NCI-H1092 (cell line): ENCODE results near the gene CA14.
A peak's percentile ranks its signal among the peaks of the same experiment; 100 is the strongest.
"Not testable (repeated sequence)": the region's sequence is repeated elsewhere in the genome, so short reads cannot be mapped to it uniquely, and the experiment has no call there.

Experiments used
- DNase-seq: peaks from one replicate; lab custom pipeline; 2025; lab: John Stamatoyannopoulos, UW

The CA14 gene

DNA sequence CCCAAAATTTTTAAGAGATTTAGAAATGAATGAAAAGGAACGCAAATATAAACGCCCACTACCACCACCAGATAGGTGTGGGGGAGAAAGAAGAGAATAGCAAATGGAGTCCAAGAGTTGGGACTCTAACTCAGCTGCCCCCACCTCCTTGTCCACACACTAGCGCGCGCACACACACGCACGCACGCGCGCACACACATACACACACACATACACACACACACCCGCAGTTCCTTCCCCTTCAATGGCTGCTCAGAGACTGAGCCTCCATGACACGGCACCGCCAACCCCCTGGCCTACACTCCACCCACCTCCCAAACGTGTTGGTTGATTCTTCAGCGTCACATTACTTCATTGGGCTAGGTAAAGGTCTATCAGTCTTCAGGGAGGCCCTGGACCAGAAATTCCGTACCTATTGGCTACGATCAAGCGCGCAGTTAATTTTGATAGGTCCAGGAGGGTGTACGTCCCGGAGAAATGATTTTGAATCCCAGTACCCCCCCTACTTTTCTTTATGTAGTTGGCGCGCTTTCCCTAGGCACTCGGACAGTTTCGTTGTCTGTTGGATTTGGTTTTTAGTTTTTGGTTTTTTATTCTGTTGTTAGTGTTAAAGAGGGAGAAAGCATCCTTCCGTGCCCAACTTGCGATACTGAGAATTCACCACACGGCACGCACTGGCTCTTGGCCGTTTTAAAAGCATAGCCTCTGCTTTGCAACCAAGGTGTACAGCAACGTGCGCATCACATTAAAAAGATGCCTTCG is 21.5 kb upstream of the CA14 start, which contains the start of gene ANP32E:
Gene ANP32E, minus strand, starts transcription at position 261 of the 762 bp plus-strand sequence. CDS start 326 bp downstream, outside the sequence.
- peak; percentile 99 for DNase-seq

DNA sequence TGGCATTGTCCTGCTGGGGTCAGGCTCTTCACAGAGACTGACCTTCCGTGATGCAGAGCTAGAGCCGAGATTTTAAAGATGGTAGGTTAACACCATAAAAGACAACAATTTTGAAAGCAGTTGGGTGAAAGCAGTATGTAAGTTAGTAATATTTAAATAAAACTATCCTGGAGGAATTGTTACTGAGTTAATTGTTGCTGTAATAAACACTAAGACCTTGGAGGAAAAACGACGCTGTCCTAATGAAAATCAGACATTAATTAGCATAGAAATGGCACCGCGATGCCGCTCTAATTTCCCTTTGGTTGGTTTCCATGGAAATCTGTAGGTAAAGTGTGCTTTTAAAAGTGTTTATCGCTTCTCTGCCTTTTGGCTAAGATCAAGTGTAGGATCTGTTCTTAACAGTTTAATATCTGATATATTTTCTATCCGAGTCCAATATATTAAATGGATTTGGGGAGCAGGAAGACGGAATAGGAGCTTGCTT is 20.9 kb upstream of the CA14 start:
- no peak for DNase-seq

DNA sequence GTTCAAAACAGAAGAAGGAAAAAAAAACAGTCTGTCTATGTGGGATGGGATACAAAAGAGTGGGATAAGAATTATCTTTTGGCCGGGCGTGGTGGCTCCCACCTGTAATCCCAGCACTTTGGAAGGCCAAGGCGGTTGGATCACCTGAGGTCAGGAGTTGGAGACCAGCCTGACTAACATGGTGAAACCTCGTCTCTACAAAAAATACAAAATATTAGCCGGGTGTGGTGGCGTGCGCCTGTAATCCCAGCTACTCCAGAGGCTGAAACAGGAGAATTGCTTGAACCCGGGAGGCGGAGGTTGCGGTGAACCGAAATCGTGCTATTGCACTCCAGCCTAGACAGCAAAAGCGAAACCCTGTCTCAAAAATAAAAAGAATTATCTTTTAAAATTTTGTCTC is 20.4 kb upstream of the CA14 start:
- not testable (repeated sequence) for DNase-seq

DNA sequence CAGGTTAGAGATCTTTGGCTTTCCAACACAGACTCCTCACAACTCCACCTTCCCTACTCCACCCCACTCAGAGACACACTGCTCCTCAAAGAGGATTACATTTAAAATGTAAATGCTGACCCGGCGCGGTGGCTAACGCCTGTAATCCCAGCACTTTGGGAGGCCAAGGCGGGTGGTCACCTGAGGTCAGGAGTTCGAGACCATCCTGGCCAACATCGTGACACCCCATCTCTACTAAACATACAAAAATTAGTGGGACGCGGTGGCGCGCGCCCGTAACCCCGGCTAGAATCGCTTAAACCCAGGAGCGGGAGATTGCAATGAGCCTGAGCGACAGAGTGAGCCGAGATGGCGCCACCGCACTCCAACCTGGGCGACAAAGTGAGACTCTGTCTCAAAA is 19.8 kb upstream of the CA14 start:
- DNase-seq = no peak

DNA sequence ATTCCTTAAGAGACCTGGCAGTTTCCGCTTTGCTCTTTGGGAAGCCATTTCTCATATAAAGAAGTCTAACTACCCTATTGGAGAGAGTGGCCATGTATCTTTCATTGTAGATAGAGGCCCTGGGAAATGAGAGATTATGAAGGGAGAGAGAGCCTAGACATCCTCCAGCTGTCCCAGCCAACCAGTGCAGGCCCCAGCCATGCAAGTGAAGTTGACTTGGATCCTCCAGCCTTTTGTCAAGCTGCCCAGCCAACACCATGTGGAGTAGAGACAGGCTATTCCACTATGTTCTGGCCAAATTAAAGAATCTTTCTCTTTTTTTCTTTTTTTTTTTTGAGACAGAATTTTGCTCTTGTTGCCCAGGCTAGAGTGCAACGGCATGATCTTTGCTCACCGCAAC is 14.6 kb upstream of the CA14 start:
- DNase-seq = no peak

DNA sequence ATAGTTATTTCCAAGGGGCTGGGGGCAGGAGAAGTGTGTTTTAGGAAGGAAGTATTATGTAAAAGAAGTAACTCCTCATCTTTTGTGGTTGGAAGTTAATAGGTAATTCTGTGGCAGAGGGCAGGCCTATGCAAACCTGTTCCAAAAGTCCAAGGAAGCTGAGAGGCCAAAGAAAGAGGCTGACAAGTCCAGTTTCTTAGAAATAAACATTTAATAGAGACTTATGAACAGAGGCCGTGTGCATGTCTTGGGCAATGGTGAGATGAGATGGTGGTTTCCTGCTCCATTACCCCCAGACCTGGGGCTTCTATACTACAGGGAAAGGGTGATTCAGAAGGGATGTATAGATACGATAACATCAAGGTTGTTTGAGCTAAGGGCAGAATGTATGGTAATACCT is 7.6 kb upstream of the CA14 start:
- DNase-seq = no peak

DNA sequence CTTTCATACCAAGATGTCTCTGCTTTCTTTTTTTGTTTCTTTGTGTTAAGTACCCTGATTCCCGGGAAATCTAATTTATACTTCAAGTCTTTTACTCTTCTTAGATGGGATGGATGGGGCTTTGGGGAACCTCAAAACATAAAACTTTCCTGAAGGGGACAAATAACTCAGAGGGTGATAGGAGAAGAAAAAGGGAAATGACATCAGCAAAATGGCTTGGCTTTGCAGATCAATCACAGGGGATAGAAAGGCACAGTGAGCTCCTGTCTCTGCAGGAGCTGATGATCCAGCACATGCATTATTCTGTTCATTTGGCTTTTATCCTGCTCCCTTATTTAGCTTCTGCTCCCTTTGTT is 1.4 kb upstream of the CA14 start:
- no peak for DNase-seq

DNA sequence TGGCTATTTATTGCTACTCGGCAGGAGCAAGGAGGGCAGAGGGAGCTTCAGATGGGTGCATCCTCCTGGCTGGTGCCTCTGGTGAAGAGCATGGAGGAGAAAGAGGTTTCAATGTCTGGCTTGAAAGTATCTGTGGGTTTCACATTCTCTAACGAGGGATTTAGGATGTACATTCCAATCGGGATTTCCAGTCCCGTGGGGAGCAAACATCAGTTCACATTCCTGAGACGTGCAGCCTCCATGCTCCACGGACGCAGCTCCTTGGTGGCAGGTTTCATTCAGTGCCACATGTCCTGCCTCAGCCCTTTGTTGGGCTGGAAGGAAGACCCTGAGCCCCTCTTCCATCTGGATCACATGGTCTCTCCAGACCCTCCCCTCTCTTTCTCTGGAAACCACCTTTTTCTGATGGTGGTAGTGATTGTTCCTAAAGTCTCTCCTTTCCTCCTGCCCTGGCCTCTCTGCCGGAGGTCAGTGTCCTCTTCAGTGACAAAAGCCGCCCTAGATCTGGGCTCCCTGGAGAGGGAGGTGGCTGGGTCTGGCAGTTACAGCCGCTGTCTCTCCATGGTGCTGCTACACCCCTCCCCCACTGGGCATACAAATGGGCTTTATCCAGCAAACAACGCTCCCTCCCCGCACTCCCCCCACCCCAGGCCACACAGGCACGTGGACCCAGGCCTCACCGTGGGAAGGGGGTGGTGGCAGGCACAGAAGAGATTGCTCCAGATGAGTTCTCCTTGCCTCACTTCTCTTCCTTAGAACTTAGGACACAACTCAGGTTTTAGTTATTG is 826 bp upstream of the CA14 start:
- no peak for DNase-seq

DNA sequence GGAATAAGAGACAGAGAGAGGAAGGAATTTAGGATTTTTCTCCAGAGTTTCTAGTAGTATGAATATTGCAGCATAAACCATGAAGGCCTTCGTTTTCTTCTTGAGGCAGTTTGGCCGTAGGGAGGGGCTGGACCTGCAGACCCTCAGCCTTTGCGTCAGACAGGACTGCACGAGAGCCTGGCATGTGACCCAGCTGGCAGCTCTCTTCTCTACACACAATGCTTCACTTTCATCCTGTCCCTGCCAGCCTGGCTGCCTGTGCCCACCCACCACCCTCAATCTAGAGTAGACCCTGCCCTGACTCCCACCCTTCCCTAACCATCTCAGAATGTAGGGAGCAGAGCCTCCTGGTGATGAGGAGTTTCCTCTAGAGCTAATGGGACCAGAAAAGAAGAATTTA is 1.6 kb downstream of the CA14 start:
- DNase-seq = no peak

DNA sequence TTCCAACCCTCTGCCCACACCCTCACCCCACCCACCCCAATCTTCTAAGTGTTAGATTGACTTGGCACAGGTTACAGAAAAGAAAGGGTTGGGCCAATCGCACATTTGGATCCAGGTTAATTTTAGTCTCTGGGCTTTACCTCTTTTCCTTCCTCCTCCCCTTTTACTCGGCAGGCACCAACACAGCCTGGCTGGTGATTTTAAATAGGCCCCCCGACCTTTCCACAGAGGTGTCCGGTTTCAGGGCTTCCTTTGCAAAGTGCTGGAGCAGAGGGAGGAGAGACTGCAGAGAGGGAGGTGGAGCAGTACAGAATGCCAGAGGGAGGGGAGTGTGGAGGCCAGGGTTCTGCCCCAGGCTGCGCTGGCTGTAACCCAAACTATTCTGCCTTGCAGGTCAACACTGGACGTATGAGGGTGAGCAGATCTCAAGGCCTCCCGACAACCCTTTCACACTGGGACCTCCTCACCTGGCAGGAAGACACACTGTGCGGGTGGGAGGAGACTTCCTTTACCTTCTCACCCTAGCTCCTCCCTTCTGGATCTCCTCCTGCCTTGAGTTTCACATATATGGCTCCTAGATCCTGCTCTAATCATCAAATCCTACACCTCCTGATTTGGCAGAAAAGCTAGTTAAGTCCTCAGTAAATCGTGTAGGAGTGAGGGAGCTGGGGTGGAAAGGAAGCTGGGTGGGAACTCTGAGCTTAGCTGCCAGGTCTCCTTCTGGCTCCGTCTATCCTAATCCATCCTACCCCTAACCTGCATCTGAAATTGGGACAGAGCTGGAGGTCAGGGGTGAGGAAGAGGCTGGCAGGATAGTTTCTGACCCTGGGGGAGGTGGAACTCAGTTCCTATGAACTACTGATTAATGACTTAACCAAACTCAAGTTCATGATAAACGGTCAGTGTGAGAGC is 2.4 kb downstream of the CA14 start:
- peak; percentile 23 for DNase-seq

DNA sequence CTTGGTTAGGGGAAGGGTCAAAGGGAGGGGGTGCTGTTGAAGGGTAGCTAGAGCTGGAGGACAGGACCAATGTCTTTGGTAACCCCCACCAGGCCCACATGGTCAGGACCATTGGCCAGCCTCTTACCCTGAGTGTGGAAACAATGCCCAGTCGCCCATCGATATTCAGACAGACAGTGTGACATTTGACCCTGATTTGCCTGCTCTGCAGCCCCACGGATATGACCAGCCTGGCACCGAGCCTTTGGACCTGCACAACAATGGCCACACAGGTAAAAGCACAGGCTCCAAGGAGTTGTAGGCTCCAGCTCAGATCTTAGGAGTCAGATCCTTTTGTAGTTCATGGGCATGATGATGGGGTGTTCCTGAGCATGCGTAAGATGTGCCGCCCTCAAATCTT is 3.8 kb downstream of the CA14 start:
- DNase-seq = no peak

DNA sequence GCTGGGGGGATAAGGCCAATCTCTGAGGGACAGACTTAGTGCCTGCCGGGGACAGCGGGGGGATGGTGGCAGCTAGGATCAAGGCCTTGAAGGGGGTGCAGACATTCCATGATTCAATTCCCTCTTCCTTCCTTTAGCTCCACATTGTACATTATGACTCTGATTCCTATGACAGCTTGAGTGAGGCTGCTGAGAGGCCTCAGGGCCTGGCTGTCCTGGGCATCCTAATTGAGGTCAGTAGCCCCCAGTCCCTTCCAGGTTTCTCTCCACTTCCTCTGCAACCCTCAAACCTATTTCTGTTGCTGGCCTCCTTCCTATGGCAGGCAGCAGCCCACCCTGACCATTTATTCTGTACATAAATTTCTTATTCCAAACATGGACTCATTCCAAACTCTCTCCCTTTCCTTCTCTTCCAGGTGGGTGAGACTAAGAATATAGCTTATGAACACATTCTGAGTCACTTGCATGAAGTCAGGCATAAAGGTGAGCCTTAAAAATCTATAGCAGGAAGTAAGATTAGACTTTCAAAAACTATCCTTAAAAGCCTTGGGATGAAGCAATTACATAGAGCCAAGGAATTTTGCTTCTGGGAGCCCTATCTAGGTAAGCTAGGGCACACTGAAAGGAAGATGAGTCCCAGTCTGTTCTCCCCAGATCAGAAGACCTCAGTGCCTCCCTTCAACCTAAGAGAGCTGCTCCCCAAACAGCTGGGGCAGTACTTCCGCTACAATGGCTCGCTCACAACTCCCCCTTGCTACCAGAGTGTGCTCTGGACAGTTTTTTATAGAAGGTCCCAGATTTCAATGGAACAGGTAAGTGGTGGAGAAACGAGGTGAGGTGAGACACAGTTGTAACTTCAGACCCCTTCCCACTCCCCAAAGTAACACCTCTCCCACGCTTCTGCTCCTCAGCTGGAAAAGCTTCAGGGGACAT is 5.1 kb downstream of the CA14 start:
- DNase-seq = no peak

DNA sequence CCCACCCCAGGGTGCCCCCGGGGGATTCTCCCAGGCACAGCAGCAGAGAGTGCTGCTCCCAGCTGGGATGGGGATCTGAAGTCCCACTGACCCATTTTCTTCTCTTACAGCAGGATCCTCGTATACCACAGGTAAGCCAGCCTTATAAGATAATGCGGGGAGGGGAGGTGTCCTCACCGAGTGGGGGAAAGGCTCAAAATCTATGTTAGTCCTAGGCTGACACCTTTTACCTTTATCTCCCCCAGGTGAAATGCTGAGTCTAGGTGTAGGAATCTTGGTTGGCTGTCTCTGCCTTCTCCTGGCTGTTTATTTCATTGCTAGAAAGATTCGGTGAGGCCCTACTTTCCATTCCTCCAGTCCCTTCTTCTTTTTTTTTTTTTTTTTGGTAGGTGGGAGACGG is 6.0 kb downstream of the CA14 start:
- no peak for DNase-seq

DNA sequence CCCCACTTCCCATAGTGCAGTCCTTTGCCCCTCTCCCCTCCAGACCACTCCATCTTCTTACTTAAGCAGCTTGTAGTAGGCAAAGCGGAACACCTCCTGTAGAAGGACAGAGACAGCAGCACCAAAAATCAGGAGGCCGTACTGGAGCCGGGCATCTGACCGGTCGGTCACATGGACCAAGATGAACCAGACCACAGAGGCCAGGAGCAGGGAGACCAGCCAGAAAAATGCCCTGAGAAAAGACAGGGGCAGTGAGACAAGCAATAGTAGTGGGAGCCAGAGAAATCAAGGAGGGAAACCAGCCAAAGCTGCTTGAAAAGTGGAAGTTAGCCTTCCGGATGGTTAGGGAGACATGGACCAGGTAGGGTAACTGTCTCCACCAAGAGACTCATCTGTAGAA is 10.3 kb downstream of the CA14 start:
- no peak for DNase-seq

DNA sequence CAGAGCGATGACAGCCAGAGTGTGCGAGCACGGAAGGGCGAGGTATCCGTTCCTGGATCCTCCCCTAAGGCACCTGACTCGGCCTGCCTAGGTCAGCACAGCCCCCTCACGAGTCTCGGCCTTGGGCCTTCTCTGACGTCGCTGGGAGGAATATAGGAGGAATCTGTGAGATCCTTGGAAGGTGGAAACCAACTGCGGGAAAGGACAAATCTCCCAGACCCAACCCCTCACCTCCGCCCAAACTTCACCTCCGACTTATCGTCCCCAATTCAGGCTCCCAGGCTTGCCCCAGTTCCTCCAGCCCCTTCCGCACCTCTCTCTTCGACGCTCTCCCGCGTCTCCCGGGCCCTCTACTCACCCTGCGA is 10.7 kb downstream of the CA14 start:
- no peak for DNase-seq

DNA sequence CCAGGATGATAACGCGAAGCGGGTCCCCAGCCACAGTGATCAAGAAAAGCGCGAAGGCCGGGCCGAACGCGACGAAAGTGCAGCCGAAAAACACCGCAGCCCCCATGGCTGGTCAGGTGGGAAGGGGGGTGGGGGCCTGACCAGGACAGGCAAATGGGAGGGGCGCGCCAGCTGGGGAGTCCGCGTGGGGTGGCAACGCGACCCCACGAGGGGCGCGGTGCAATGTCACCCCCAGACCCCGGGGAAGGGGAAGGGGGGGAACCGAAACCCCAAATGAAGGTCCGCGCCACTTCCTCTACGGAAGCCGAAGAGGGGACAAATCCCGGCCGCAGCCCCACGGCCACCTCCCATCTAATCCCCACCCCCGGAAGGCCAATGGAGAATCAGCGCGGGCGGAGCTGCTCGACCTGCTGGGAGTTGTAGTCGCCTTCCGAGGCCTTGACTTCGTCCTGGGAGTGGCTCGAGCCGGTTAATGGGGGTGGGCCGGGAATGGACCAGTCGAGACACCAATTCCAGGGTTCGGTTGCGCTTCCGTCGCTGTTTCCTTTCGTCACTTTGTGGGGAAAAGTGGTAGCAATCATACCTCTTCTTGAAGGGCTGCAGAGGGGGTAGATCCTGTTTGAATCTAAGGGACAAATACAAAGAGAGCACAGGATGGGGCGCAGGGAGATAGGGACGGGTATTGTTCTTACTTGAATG is 11.3 kb downstream of the CA14 start, which contains the start of gene APH1A:
Gene APH1A, minus strand, starts transcription at position 312 of the 699 bp plus-strand sequence. Its CDS starts 206 bp downstream, at position 106.
- DNase-seq = peak; percentile 97

DNA sequence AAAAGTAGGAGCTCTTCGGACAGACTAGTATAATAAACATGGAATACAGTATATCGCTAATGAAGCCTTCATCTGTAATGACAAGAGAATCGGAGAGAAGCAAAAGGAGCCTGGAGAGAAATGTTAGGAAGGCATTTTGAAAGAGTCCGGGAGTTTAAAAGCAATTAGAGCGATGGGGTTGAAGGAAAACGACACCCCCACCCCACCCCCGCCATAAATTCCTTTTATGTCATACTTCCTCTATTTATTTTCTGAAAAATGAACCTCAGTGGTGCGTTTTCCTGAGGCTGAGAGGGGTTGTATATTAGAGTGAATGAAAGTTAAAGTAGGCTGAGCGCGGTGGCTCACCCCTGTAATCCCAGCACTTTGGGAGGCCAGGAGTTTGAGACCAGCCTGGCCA is 11.9 kb downstream of the CA14 start:
- no peak for DNase-seq

DNA sequence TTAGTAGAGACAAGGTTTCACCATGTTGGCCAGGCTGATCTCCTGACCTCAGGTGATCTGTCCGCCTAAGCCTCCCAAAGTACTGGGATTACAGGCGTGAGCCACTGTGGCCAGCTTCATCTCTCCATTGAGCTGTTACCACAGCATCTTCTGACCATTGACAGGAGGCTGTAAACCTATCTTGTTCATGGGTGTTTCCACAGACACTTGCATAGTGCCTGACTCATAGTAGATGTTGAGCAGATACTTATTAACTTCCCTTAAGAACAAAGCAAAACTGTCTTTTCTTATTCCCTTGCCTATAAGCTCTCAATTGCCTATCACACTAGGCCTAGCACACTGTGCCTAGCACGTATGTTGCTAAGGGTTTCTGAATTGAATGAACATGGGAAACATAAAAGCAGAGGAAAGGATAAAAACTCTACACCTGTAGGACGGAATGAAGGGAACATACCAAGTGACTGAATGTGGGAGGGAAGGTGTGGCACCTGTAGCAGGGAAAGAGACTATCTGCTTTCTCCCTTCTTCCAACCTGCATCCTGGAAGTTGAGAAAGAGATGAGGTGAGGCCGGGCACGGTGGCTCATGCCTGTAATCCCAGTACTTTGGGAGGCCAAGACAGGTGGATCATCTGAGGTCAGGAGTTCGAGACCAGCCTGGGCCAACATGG is 13.9 kb downstream of the CA14 start:
- DNase-seq = no peak

DNA sequence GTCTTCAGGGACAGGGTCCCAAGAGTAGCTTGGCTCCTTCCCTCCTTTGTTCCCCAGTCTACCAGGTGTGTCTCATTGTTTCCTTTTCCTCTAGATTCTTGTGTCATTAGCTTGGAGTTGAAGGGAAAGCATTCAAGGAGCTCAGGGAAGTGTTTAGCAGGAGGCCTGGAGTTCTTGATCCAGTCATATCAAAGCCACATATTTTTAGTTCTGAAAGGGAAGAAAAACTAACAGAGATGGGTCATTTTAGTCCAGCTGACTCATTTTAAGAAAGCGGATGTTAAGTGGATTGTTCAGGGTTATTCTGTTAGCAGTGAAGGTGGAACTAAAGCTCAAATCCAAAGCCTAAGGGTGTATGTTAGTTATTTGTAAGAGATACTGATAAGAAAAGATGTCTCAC is 15.7 kb downstream of the CA14 start:
- DNase-seq = no peak

DNA sequence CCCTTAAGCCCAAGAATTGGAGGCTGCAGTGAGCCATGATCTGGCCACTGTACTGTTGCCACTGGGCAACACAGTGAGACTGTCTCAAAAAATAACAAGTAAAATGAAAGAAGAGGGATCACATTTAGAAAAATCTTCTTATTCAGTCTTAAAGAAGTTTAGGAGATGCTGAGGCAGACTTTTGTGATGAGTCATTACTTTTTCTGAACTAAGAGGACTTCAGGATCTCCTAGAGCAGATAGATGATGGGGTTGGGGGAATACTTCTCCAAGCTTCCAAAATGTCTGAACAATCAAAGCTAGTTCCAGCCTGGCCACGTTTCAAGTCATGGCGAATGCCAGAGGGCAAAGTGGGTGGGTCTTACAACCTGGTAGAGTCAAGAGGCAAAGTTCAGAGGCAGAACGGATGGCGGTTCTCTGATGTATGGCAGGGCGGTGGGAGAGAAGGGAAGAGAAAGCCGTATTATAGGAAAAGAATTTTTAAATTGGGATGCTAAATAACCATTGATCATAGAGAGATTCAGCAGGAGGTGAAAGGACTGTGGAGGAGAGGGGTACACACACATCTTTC is 22.6 kb downstream of the CA14 start:
- no peak for DNase-seq
